Activated CD4-positive, alpha-beta T cell treated with anti-CD3 and anti-CD28 coated beads, Interleukin-2, amount 10 ng/mL, durations not matched to agents 7 days and 5 days (primary cell): ENCODE measurements around the gene COL2A1. TPM values are rescaled to one million over a fixed set of nuclear protein-coding genes. Genes with fewer than 3 reads are reported as not detected.

ENCODE experiments used
- total RNA-seq, 2 experiments: library from RNA; stranded (reverse); gene quantifications; one replicate each; pipeline ENCODE4 v1.2.3, GENCODE V29; 2021

Gene COL2A1
- total RNA-seq, 2 experiments from 2014 or later, result not detected

Other genes starting within 250 kb of the COL2A1 start
- gene RAPGEF3, start 245.6 kb downstream of the COL2A1 start, total RNA-seq, result under 1 TPM in 1 of 2 experiments, not detected in 1; 0.15 TPM
- gene SLC48A1, start 231.2 kb downstream of the COL2A1 start, total RNA-seq, result 1 to 10 TPM; 7.9 to 9.1 TPM
- gene HDAC7, start 184.6 kb downstream of the COL2A1 start, total RNA-seq, result 100 to 1,000 TPM; 218 to 232 TPM
- 10 to 100 TPM; 16.4 to 17.3 TPM for gene VDR, start 99.5 kb downstream of the COL2A1 start, total RNA-seq
- 100 to 1,000 TPM; 145 to 181 TPM for gene TMEM106C, start 40.9 kb downstream of the COL2A1 start, total RNA-seq
- gene SENP1, start 101.6 kb upstream of the COL2A1 start, total RNA-seq, result 10 to 100 TPM; 37.2 to 48.0 TPM
- gene PFKM, start 114.9 kb upstream of the COL2A1 start, total RNA-seq, result 10 to 100 TPM; 16.0 to 19.5 TPM
- 10 to 100 TPM; 44.7 to 46.4 TPM for gene ASB8, start 153.0 kb upstream of the COL2A1 start, total RNA-seq
- under 1 TPM; 0.17 to 0.22 TPM for gene CCDC184, start 179.2 kb upstream of the COL2A1 start, total RNA-seq
- gene OR10AD1, start 198.8 kb upstream of the COL2A1 start, total RNA-seq, result not detected